ENCODE data around the gene XPR1.
A peak's percentile ranks its signal among the peaks of the same experiment; 100 is the strongest.

Gene XPR1

DNA sequence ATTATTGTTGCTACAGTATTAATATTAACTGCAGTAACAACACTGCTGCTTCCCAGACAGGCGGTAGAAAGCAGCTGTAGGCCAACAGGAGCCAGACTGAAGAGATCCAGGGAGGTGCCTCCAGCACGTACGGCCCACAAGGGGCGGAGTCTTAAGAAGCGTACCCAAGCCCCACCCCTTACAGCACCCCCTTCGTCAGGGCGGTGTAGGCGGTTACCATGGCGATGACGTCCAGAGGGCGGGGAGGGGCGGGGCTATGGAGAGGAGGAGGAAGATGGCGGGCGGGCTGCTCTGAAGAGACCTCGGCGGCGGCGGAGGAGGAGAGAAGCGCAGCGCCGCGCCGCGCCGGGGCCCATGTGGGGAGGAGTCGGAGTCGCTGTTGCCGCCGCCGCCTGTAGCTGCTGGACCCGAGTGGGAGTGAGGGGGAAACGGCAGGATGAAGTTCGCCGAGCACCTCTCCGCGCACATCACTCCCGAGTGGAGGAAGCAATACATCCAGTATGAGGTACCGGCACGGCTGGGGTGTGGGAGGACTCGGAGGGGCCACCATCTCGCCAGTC lies at the start of gene XPR1:
Gene XPR1, plus strand, starts transcription at position 257 of the 560 bp plus-strand sequence. Its CDS starts 180 bp downstream, at position 437.
- peak; percentile 98 for DNase-seq (ENCODE audit: low read depth)
- H3K4me3 ChIP-seq (ENCODE audit: low read depth, low read length): peak within 1 kb of the TSS; percentile 86
- TF ChIP-seq, protein P1, sequence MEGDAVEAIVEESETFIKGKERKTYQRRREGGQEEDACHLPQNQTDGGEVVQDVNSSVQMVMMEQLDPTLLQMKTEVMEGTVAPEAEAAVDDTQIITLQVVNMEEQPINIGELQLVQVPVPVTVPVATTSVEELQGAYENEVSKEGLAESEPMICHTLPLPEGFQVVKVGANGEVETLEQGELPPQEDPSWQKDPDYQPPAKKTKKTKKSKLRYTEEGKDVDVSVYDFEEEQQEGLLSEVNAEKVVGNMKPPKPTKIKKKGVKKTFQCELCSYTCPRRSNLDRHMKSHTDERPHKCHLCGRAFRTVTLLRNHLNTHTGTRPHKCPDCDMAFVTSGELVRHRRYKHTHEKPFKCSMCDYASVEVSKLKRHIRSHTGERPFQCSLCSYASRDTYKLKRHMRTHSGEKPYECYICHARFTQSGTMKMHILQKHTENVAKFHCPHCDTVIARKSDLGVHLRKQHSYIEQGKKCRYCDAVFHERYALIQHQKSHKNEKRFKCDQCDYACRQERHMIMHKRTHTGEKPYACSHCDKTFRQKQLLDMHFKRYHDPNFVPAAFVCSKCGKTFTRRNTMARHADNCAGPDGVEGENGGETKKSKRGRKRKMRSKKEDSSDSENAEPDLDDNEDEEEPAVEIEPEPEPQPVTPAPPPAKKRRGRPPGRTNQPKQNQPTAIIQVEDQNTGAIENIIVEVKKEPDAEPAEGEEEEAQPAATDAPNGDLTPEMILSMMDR (IDR thresholded peaks at IDR 0.05; ENCODE audit: low read depth, low read length): no peak
- TF ChIP-seq, protein P2, sequence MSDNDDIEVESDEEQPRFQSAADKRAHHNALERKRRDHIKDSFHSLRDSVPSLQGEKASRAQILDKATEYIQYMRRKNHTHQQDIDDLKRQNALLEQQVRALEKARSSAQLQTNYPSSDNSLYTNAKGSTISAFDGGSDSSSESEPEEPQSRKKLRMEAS (IDR thresholded peaks at IDR 0.05; ENCODE audit: low read depth, low read length): peak; percentile 10; the same call in 1 of the 2 replicates
- no peak; the same call in 1 of the 2 replicates for TF ChIP-seq MYC (IDR thresholded peaks at IDR 0.05; ENCODE audit: low read depth, low read length)
- peak; percentile 60 for TF ChIP-seq POLR2A (IDR thresholded peaks at IDR 0.05; ENCODE audit: extremely low read depth, insufficient read length)

DNA sequence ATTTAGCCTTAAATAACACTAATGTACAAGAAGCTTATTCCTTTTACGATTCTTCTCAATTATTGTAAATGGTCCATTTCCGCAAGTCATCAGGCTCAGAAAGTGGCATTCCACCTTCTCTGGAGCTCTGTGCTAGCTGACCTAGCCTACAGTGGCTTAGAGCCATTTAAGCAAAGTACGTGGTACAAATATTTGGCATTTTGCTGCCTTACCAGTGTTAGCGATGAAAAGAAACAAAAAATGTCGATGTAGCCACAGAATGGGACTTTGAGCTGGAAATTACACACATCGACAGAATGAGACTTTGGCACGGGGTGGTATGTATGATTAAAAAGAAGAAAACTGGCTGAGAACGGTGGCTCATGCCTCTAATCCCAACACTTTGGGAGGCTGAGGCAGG lies 47.0 kb upstream of the XPR1 start:
- TF ChIP-seq, protein P1 (IDR thresholded peaks at IDR 0.05; ENCODE audit: low read depth, low read length): no peak
- TF ChIP-seq, protein P2 (IDR thresholded peaks at IDR 0.05; ENCODE audit: low read depth, low read length): no peak
- TF ChIP-seq POLR2A (IDR thresholded peaks at IDR 0.05; ENCODE audit: extremely low read depth, insufficient read length): no peak
- TF ChIP-seq MYC (IDR thresholded peaks at IDR 0.05; ENCODE audit: low read depth, low read length): no peak
- no peak for DNase-seq (ENCODE audit: low read depth)
- H3K4me3 ChIP-seq (ENCODE audit: low read depth, low read length): no peak overlapping the region

DNA sequence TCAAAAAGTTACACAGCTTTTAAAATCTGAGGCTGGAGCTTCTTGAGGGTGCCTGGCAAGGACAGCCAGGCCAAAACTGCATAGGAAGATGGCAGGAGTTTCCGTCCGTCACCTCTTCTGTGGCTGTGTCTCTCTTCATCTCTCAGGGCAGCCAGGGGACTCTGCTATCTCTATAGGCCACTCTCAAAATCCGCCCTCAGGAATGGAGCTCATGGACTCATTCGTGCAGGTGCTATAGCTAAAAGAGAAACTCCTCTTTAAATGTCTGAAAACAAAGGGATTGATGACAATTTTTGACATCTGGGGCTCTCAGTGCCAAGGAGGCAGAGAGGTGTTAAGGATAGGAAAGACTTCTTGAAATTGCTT lies 45.8 kb upstream of the XPR1 start:
- H3K4me3 ChIP-seq (ENCODE audit: low read depth, low read length): no peak overlapping the region
- no peak for TF ChIP-seq MYC (IDR thresholded peaks at IDR 0.05; ENCODE audit: low read depth, low read length)
- TF ChIP-seq, protein P1 (IDR thresholded peaks at IDR 0.05; ENCODE audit: low read depth, low read length): no peak
- DNase-seq (ENCODE audit: low read depth): no peak

DNA sequence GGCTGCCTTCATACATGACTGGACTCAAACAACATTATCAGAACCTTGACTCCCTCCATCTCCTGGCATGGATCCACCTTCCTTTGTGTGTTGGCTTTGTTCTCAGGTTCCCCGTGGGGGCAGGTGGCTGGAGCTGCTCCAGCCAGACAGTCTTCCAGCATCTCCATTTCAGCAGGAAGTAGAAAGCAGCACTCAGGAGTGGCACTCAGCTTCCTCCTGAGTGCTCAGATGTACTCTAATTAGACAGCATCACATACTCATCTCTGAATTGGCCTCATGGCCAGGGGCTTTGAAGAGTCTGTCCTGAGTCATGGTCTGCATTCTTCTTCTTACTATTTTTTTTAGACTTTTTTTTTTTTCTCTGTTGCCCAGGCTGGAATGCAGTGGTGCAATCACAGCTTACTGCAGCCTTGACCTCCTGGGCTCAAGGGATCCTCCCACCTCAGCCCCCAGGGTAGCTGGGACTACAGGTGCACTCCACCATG lies 45.1 kb upstream of the XPR1 start:
- DNase-seq (ENCODE audit: low read depth): no peak
- TF ChIP-seq POLR2A (IDR thresholded peaks at IDR 0.05; ENCODE audit: extremely low read depth, insufficient read length) (no peak), MYC (IDR thresholded peaks at IDR 0.05; ENCODE audit: low read depth, low read length) (no peak)
- TF ChIP-seq, protein P1 (IDR thresholded peaks at IDR 0.05; ENCODE audit: low read depth, low read length): no peak
- TF ChIP-seq, protein P2 (IDR thresholded peaks at IDR 0.05; ENCODE audit: low read depth, low read length): no peak

DNA sequence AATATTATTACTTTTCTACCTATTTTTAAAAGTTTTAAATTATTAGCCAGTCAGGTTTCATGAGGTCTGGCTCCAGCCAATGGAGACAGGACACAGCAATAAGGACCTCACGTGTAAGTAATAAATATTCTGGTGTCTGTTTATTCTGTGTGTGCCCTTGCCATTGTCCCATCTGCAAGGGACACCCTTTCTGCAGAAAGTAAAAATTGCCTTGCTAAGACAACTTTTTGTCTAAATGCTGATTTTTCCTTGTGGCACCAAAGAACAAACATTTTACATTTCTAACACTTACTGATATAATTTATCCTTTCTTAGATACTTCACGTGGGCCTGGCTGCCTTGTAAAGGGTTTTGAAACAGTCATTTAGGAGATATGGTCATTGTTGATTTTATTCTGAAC lies 43.7 kb upstream of the XPR1 start:
- no peak overlapping the region for H3K4me3 ChIP-seq (ENCODE audit: low read depth, low read length)
- DNase-seq (ENCODE audit: low read depth): no peak
- TF ChIP-seq MYC (IDR thresholded peaks at IDR 0.05; ENCODE audit: low read depth, low read length) (no peak), POLR2A (IDR thresholded peaks at IDR 0.05; ENCODE audit: extremely low read depth, insufficient read length) (no peak)
- TF ChIP-seq, protein P1 (IDR thresholded peaks at IDR 0.05; ENCODE audit: low read depth, low read length): no peak
- TF ChIP-seq, protein P2 (IDR thresholded peaks at IDR 0.05; ENCODE audit: low read depth, low read length): no peak

More for the DNA sequence above, 45.1 kb upstream of the XPR1 start:
- H3K4me3 ChIP-seq (ENCODE audit: low read depth, low read length): no peak overlapping the region
